Stimulated activated CD4-positive, alpha-beta T cell treated with anti-CD3 and anti-CD28 coated beads, TNF-alpha, amount 100 ng/mL, for 24 hours (primary cell): ENCODE results near the gene MACROH2A1.

Experiments used
- DNase-seq, 3 experiments: peaks; one replicate each; pipeline ENCODE4 v3.0.0-alpha.2; 2020; ENCODE audit warnings: low read depth in 3 of 3

MACROH2A1 gene

GRCh38 chr5:135435467-135436330 lies 36.7 kb upstream of the MACROH2A1 start:
- no peak for DNase-seq

GRCh38 chr5:135434591-135435466 lies 35.8 kb upstream of the MACROH2A1 start:
- no peak for DNase-seq

GRCh38 chr5:135433681-135434426 lies 34.8 kb upstream of the MACROH2A1 start:
- DNase-seq = no peak

DNA sequence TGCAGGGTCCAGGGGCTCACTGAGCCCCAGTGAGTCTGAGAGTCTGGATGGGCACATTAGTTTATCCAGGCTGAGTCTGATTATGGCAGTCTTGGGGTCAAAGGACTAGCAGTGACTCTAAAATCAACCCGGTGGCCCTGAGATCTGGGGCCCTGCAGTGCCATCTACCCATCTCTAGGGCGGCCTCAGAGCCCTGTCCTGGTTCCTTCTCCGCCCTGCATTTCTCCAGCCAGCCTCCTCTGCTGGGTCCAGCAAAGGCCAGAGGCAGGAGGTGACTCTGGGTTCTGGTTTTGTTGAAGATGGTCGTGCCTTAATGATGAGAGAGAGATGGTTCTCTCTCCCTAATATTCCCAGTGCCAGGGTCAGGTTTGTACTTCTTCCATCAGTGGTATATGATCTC lies 33.1 kb upstream of the MACROH2A1 start:
- no peak for DNase-seq

DNA sequence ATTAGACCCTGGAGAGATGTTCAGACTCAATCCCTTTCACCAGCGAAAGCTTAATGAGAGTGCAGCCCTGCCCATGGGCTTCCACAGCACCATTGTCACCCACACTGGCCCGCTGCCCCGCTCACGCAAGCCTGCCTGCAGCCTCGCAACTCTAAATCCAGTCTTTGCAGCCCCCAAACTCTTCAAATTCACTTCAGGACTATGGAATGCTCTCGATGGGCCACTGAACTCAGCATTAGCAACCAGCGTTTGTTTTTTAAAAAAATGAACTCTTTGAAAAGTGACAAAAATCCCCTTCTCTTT lies 31.1 kb upstream of the MACROH2A1 start:
- no peak for DNase-seq

GRCh38 chr5:135429301-135430134 lies 30.5 kb upstream of the MACROH2A1 start:
- no peak for DNase-seq

- DNase-seq = no peak
These were observed 29.6 kb upstream of the MACROH2A1 start for GRCh38 chr5:135428586-135428985.

GRCh38 chr5:135426102-135427082 lies 27.4 kb upstream of the MACROH2A1 start:
- no peak for DNase-seq

DNA sequence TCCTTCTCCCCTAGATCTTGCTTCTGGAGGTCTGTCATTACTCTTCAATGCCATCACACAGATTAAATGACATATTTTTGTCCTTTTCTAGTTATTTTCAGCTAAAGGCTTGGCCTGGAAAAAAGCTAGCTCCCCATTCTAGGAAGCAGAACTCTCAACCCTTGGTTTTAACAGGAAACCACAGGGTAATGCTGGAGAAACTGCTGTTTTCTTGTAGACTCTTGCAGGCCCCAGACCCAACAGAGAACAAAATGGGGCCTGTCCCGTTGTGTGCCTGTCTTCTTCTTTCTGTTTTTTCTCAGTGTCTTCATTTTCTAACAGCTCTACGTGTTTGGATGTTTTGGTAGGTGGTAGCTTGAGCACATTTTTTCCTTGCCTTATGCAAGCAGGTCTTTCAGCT lies 26.6 kb upstream of the MACROH2A1 start:
- DNase-seq = no peak

- DNase-seq = no peak
These were observed 24.8 kb upstream of the MACROH2A1 start for GRCh38 chr5:135423846-135424168.

- no peak for DNase-seq
These were observed 24.3 kb upstream of the MACROH2A1 start for GRCh38 chr5:135423146-135423845.

DNA sequence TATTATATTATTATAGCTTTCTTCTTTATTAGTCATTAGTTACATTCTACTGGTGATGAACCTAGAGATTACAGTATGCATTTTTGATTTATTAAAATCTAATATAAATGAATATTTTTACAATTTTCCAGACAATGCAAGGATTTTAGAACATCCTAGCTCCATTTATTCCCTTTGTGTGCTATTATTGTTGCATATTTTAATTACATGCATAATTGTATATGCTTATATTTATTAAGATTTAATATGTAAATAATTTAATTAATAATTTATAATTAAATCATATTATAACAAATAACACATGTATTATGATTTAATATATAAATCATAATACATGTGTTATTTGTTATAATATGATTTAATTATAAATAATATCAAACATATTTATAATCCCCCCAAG lies 23.4 kb upstream of the MACROH2A1 start:
- no peak for DNase-seq

DNA sequence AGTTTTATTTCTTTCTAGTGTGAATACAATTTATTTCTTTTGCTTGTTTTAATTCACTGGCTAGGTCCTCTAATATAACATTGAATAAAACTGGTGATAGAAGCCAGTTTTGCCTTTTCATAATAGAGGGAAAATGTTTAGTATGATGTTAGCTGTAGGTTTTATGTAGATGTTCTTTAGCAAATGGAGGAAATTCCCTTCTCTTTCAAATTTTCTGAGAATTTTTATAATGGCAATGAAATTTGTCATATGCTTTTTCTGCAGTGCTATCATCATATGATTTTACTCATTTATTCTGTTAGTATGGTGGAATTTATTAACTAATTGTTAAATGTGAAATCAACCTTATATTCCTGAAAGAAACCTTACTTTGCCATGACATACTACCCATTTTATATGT lies 18.1 kb upstream of the MACROH2A1 start:
- no peak for DNase-seq

DNA sequence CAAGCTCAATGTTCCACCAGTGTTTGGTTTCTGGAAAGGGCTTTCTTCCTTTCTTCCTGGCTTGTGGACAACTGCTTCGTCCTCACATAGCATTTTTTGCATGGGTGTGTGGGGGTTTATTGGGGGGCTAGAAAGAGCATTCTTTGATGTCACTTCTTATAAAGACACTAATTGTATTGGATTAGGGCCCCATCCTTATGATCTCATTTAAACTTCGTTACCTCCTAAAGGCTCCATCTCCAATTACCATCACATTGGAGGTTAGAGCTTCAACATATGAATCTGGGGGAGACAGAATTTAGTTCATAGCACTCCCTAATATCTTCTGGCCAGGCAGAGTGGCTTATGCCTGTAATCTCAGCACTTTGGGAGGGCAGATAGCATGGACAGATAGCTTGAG lies 6.1 kb upstream of the MACROH2A1 start:
- no peak for DNase-seq

DNA sequence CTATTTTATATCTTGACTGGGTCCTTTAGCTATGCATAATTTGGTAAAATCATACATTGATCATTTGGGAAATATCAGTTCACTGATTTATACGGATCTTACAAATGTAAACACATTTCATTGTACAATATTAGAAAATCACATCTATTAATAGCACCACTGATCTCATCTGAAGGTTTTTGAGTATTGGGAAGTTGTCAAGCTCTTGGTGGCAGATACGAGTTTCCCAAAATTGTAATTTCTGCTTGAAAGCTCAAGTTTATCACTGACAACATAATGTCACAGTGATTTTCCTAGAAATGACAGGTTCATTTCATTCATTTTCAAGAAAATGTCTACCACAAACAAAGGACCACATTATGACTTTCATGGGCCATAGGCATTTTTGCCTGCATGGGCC lies 3.0 kb upstream of the MACROH2A1 start:
- DNase-seq = no peak

DNA sequence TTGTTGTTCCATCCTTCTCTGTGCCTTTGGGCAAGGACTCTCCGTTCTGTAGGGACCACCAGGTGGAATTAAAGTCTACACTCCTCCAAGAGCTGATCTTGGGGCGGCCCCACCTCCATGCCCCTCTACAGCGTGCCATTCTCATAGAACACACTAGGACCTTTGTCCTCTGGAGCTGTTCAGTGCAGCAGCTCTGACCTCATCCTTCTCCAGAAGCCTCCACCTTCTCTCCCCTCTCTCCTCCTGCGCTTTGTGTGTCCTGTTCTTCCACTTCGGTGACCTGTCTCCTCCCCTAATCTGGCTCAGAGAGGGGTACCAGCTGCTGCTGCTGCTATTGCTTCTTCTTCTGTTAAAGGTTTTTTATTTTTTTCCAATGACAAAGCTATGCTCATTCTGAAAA lies 1.8 kb upstream of the MACROH2A1 start:
- DNase-seq = no peak

- DNase-seq = no peak
These were observed 937 bp upstream of the MACROH2A1 start for GRCh38 chr5:135399794-135400542.

GRCh38 chr5:135398160-135398854 lies 724 bp downstream of the MACROH2A1 start:
- DNase-seq = peak in 2 of 3 experiments; percentile 6 to 49
